IPS-18a (cell line): Measurements from ENCODE around the gene PCED1B.

Experiments used
- H3K27ac ChIP-seq: one replicate; pipeline ENCODE4 v1.5.1; 2013; ENCODE audit warnings: low read length
- H3K27me3 ChIP-seq: one replicate; pipeline ENCODE4 v1.6.1; 2013; ENCODE audit warnings: mild to moderate bottlenecking, low read length; ENCODE audit not compliant: control insufficient read depth, insufficient read depth
- H3K36me3 ChIP-seq: one replicate; pipeline ENCODE4 v1.6.1; 2013; ENCODE audit warnings: low read depth, low read length; ENCODE audit not compliant: control insufficient read depth
- H3K4me1 ChIP-seq: one replicate; pipeline ENCODE4 v1.6.1; 2013; ENCODE audit warnings: low read depth, low read length; ENCODE audit not compliant: control insufficient read depth
- H3K4me3 ChIP-seq: one replicate; pipeline ENCODE4 v1.5.1; 2013; ENCODE audit warnings: low read length
- H3K9ac ChIP-seq: one replicate; pipeline ENCODE4 v1.6.1; 2013; ENCODE audit warnings: mild to moderate bottlenecking, low read length, moderate library complexity
- H3K9me3 ChIP-seq: one replicate; pipeline ENCODE4 v1.6.1; 2013; ENCODE audit warnings: low read depth, low read length; ENCODE audit not compliant: control insufficient read depth

PCED1B gene

GRCh38 chr12:47135578-47135977, 56.2 kb downstream of the PCED1B start:
- no peaks in the 10 kb centered on the region for H3K9me3 ChIP-seq
- H3K27ac ChIP-seq, result no peak overlapping the region
- no peaks in the 10 kb centered on the region for H3K36me3 ChIP-seq
- no peaks in the 10 kb centered on the region for H3K4me1 ChIP-seq
- H3K9ac ChIP-seq, result no peak overlapping the region
- no peaks in the 10 kb centered on the region for H3K27me3 ChIP-seq
- H3K4me3 ChIP-seq, result no peak overlapping the region

- H3K27me3 ChIP-seq, result no peaks in the 10 kb centered on the region
- no peaks in the 10 kb centered on the region for H3K4me1 ChIP-seq
- no peak overlapping the region for H3K4me3 ChIP-seq
- no peaks in the 10 kb centered on the region for H3K9me3 ChIP-seq
- H3K27ac ChIP-seq, result no peak overlapping the region
- H3K9ac ChIP-seq, result no peak overlapping the region
- H3K36me3 ChIP-seq, result no peaks in the 10 kb centered on the region
Measured at GRCh38 chr12:47139000-47139681, 59.7 kb downstream of the PCED1B start.

GRCh38 chr12:47141459-47141858, 62.0 kb downstream of the PCED1B start:
- Histone ChIP-seq H3K36me3 (no peaks in the 10 kb centered on the region), H3K9me3 (no peaks in the 10 kb centered on the region), H3K27me3 (no peaks in the 10 kb centered on the region), H3K4me1 (no peaks in the 10 kb centered on the region), H3K4me3 (no peak overlapping the region), H3K27ac (no peak overlapping the region), H3K9ac (no peak overlapping the region)

- Histone ChIP-seq H3K36me3 (no peaks in the 10 kb centered on the region), H3K4me1 (no peaks in the 10 kb centered on the region)
Measured at GRCh38 chr12:47144769-47145168, 65.3 kb downstream of the PCED1B start.

GRCh38 chr12:47145188-47145587, 65.8 kb downstream of the PCED1B start:
- Histone ChIP-seq H3K9ac (no peak overlapping the region), H3K4me3 (no peak overlapping the region), H3K9me3 (no peaks in the 10 kb centered on the region), H3K4me1 (no peaks in the 10 kb centered on the region), H3K36me3 (no peaks in the 10 kb centered on the region), H3K27ac (no peak overlapping the region), H3K27me3 (no peaks in the 10 kb centered on the region)

More at GRCh38 chr12:47144769-47145168, 65.3 kb downstream of the PCED1B start:
- Histone ChIP-seq H3K27ac (no peak overlapping the region), H3K27me3 (no peaks in the 10 kb centered on the region), H3K9ac (no peak overlapping the region), H3K4me3 (no peak overlapping the region), H3K9me3 (no peaks in the 10 kb centered on the region)

GRCh38 chr12:47147739-47148138, 68.3 kb downstream of the PCED1B start:
- Histone ChIP-seq H3K9me3 (no peaks in the 10 kb centered on the region), H3K27me3 (no peaks in the 10 kb centered on the region), H3K9ac (no peak overlapping the region), H3K4me3 (no peak overlapping the region), H3K4me1 (no peaks in the 10 kb centered on the region), H3K27ac (no peak overlapping the region), H3K36me3 (no peaks in the 10 kb centered on the region)

GRCh38 chr12:47149146-47149545, 69.7 kb downstream of the PCED1B start:
- Histone ChIP-seq H3K27me3 (no peaks in the 10 kb centered on the region), H3K36me3 (no peaks in the 10 kb centered on the region), H3K4me1 (no peaks in the 10 kb centered on the region), H3K9me3 (no peaks in the 10 kb centered on the region), H3K27ac (no peak overlapping the region), H3K9ac (no peak overlapping the region), H3K4me3 (no peak overlapping the region)

- Histone ChIP-seq H3K9me3 (no peaks in the 10 kb centered on the region), H3K9ac (no peak overlapping the region), H3K4me3 (no peak overlapping the region), H3K27me3 (no peaks in the 10 kb centered on the region), H3K4me1 (peaks cover 5% of the 10 kb centered on the region), H3K36me3 (no peaks in the 10 kb centered on the region), H3K27ac (no peak overlapping the region)
Measured at GRCh38 chr12:47152095-47152494, 72.7 kb downstream of the PCED1B start.

- Histone ChIP-seq H3K27me3 (no peaks in the 10 kb centered on the region), H3K27ac (no peak overlapping the region), H3K36me3 (no peaks in the 10 kb centered on the region), H3K9me3 (no peaks in the 10 kb centered on the region), H3K9ac (no peak overlapping the region), H3K4me3 (no peak overlapping the region), H3K4me1 (peaks cover 5% of the 10 kb centered on the region)
Measured at GRCh38 chr12:47155457-47156166, 76.2 kb downstream of the PCED1B start.

GRCh38 chr12:47156167-47156736, 76.8 kb downstream of the PCED1B start:
- Histone ChIP-seq H3K9ac (no peak overlapping the region), H3K4me1 (peaks cover 5% of the 10 kb centered on the region), H3K4me3 (no peak overlapping the region), H3K27me3 (no peaks in the 10 kb centered on the region), H3K9me3 (no peaks in the 10 kb centered on the region), H3K27ac (no peak overlapping the region), H3K36me3 (no peaks in the 10 kb centered on the region)

- no peak overlapping the region for H3K4me3 ChIP-seq
- no peak overlapping the region for H3K9ac ChIP-seq
- H3K4me1 ChIP-seq, result peaks cover 5% of the 10 kb centered on the region
- H3K27ac ChIP-seq, result no peak overlapping the region
- H3K27me3 ChIP-seq, result no peaks in the 10 kb centered on the region
- H3K36me3 ChIP-seq, result no peaks in the 10 kb centered on the region
- no peaks in the 10 kb centered on the region for H3K9me3 ChIP-seq
Measured at GRCh38 chr12:47158792-47159191, 79.4 kb downstream of the PCED1B start.

GRCh38 chr12:47159348-47159747, 79.9 kb downstream of the PCED1B start:
- Histone ChIP-seq H3K36me3 (no peaks in the 10 kb centered on the region), H3K4me3 (no peak overlapping the region), H3K9me3 (no peaks in the 10 kb centered on the region), H3K27ac (no peak overlapping the region), H3K9ac (no peak overlapping the region), H3K27me3 (no peaks in the 10 kb centered on the region), H3K4me1 (peaks cover 5% of the 10 kb centered on the region)
